ENCODE data around the gene CUBN. TPM values are rescaled to one million over a fixed set of nuclear protein-coding genes. Genes with fewer than 3 reads are reported as not detected.

The CUBN gene
- total RNA-seq, 1 experiment from 2014 or later: 4.6 TPM

GRCh38 chr10:16991011-16991410 lies 138.6 kb downstream of the CUBN start:
- no peak overlapping the region for H3K4me3 ChIP-seq (ENCODE audit: low read depth, low read length)
- Mint-ChIP-seq H3K27ac (ENCODE audit: unreplicated experiment) (no peak overlapping the region), H3K4me1 (ENCODE audit: low read depth, unreplicated experiment) (no peaks in the 10 kb centered on the region), H3K36me3 (ENCODE audit: insufficient read depth, unreplicated experiment) (no peaks in the 10 kb centered on the region), H3K27me3 (ENCODE audit: insufficient read depth, unreplicated experiment) (peaks cover 3% of the 10 kb centered on the region), H3K4me3 (ENCODE audit: unreplicated experiment) (no peak overlapping the region), H3K9me3 (ENCODE audit: unreplicated experiment) (no peaks in the 10 kb centered on the region)
- H3K9me3 ChIP-seq: no peaks in the 10 kb centered on the region
- POLR2A ChIA-PET: no interaction called here
- CTCF ChIA-PET: no interaction called here
- no peaks in the 10 kb centered on the region for H3K36me3 ChIP-seq (ENCODE audit: control insufficient read depth, insufficient read depth, low read length)
- DNase-seq: no peak
- H3K27me3 ChIP-seq (replicated peaks; ENCODE audit: control insufficient read depth, insufficient read depth, low read length): no peaks in the 10 kb centered on the region
- no peaks in the 10 kb centered on the region for H3K4me1 ChIP-seq
- no peak for TF ChIP-seq CTCF (IDR thresholded peaks at IDR 0.05; ENCODE audit: insufficient read depth in 1 of 2, low read depth in 1 of 2, low read length in 1 of 2, severe bottlenecking in 1 of 2, unreplicated experiment in 1 of 2)
- intact Hi-C loops (cut with micrococcal nuclease; ENCODE audit: unreplicated experiment): no loop called here
- BruUV-seq (replicated peaks): no TSS peak

GRCh38 chr10:16989826-16990293 lies 139.8 kb downstream of the CUBN start:
- ChIA-PET CTCF (no interaction called here), POLR2A (no interaction called here)
- Mint-ChIP-seq H3K9me3 (ENCODE audit: unreplicated experiment) (no peaks in the 10 kb centered on the region), H3K27ac (ENCODE audit: unreplicated experiment) (no peak overlapping the region), H3K27me3 (ENCODE audit: insufficient read depth, unreplicated experiment) (peaks cover 3% of the 10 kb centered on the region), H3K36me3 (ENCODE audit: insufficient read depth, unreplicated experiment) (no peaks in the 10 kb centered on the region), H3K4me1 (ENCODE audit: low read depth, unreplicated experiment) (no peaks in the 10 kb centered on the region), H3K4me3 (ENCODE audit: unreplicated experiment) (no peak overlapping the region)
- no peaks in the 10 kb centered on the region for H3K27me3 ChIP-seq (replicated peaks; ENCODE audit: control insufficient read depth, insufficient read depth, low read length)
- H3K4me1 ChIP-seq: no peaks in the 10 kb centered on the region
- H3K36me3 ChIP-seq (ENCODE audit: control insufficient read depth, insufficient read depth, low read length): no peaks in the 10 kb centered on the region
- H3K9me3 ChIP-seq: no peaks in the 10 kb centered on the region
- H3K4me3 ChIP-seq (ENCODE audit: low read depth, low read length): no peak overlapping the region
- TF ChIP-seq CTCF (IDR thresholded peaks at IDR 0.05; ENCODE audit: insufficient read depth in 1 of 2, low read depth in 1 of 2, low read length in 1 of 2, severe bottlenecking in 1 of 2, unreplicated experiment in 1 of 2): no peak
- intact Hi-C loops (cut with micrococcal nuclease; ENCODE audit: unreplicated experiment): no loop called here
- DNase-seq: peak in 1 of 2 experiments; percentile 14
- no TSS peak for BruUV-seq (replicated peaks)

GRCh38 chr10:16988900-16989299 lies 140.7 kb downstream of the CUBN start:
- ChIA-PET CTCF (no interaction called here), POLR2A (no interaction called here)
- intact Hi-C loops (cut with micrococcal nuclease; ENCODE audit: unreplicated experiment): no loop called here
- H3K36me3 ChIP-seq (ENCODE audit: control insufficient read depth, insufficient read depth, low read length): no peaks in the 10 kb centered on the region
- no peaks in the 10 kb centered on the region for H3K9me3 Mint-ChIP-seq (ENCODE audit: unreplicated experiment)
- no peak overlapping the region for H3K4me3 ChIP-seq (ENCODE audit: low read depth, low read length)
- H3K4me1 Mint-ChIP-seq (ENCODE audit: low read depth, unreplicated experiment): no peaks in the 10 kb centered on the region
- TF ChIP-seq CTCF (IDR thresholded peaks at IDR 0.05; ENCODE audit: insufficient read depth in 1 of 2, low read depth in 1 of 2, low read length in 1 of 2, severe bottlenecking in 1 of 2, unreplicated experiment in 1 of 2): no peak
- H3K27me3 Mint-ChIP-seq (ENCODE audit: insufficient read depth, unreplicated experiment): no peaks in the 10 kb centered on the region
- DNase-seq: no peak
- H3K27ac Mint-ChIP-seq (ENCODE audit: unreplicated experiment): no peak overlapping the region
- H3K27me3 ChIP-seq (replicated peaks; ENCODE audit: control insufficient read depth, insufficient read depth, low read length): no peaks in the 10 kb centered on the region
- no peak overlapping the region for H3K4me3 Mint-ChIP-seq (ENCODE audit: unreplicated experiment)
- H3K36me3 Mint-ChIP-seq (ENCODE audit: insufficient read depth, unreplicated experiment): no peaks in the 10 kb centered on the region
- H3K4me1 ChIP-seq: no peaks in the 10 kb centered on the region
- H3K9me3 ChIP-seq: no peaks in the 10 kb centered on the region
- no TSS peak for BruUV-seq (replicated peaks)

All from Caco-2 (cell line).